OCI-LY7 (cell line): ENCODE results near the gene PAK4. TPM values are rescaled to one million over a fixed set of nuclear protein-coding genes. Genes with fewer than 3 reads are reported as not detected.

Experiments used
- BruUV-seq: library from RNA; stranded (reverse); fragments of 400-500 nt; replicated peaks from 2 replicates; lab custom pipeline; 2021; lab: Mats Ljungman, UMichigan
- CTCF ChIA-PET: fragments of 300-600 bp; sonication (Branson Sonifier 250); formaldehyde crosslinking; loops from one replicate; lab custom pipeline; 2022; ENCODE audit warnings: antibody characterized with exemption; ENCODE audit not compliant: unreplicated experiment; lab: Charles Lee
- POLR2A ChIA-PET: fragments of 300-600 bp; sonication (Branson Sonifier 250); formaldehyde crosslinking; loops from one replicate; lab custom pipeline; 2022; ENCODE audit warnings: antibody characterized with exemption; lab: Charles Lee
- DNase-seq: peaks from one replicate; pipeline ENCODE4 v3.0.0-alpha.2; 2015; ENCODE audit warnings: low spot score
- H2AFZ ChIP-seq: fragments of 200-600 bp; sonication (generic), shearing (Covaris generic); 2 replicates; pipeline ENCODE4 v1.6.1; 2014; ENCODE audit warnings: mild to moderate bottlenecking, antibody characterized with exemption, low read length, moderate library complexity
- H3K27ac ChIP-seq: fragments of 200-600 bp; sonication (generic); 2 replicates; pipeline ENCODE4 v1.5.1; 2014; ENCODE audit warnings: mixed run types, low read depth, mild to moderate bottlenecking, moderate library complexity, low read length, inconsistent platforms; ENCODE audit not compliant: poor library complexity, severe bottlenecking
- H3K36me3 ChIP-seq: fragments of 200-600 bp; sonication (generic); 2 replicates; pipeline ENCODE4 v1.6.1; 2014; ENCODE audit warnings: mild to moderate bottlenecking, antibody characterized with exemption, low read length, moderate library complexity, mixed read lengths; ENCODE audit not compliant: insufficient read depth
- H3K4me1 ChIP-seq: fragments of 200-600 bp; sonication (generic); 2 replicates; pipeline ENCODE4 v1.5.1; 2014; ENCODE audit warnings: mild to moderate bottlenecking, low read length; ENCODE audit not compliant: insufficient read depth, poor library complexity, severe bottlenecking
- H3K4me2 ChIP-seq: fragments of 200-600 bp; sonication (generic); 2 replicates; pipeline ENCODE4 v1.6.1; 2014; ENCODE audit warnings: mild to moderate bottlenecking, low read length
- H3K4me3 ChIP-seq: fragments of 200-600 bp; sonication (generic); 2 replicates; pipeline ENCODE4 v1.5.1; 2014; ENCODE audit warnings: mild to moderate bottlenecking, low read depth, low read length; ENCODE audit not compliant: poor library complexity, severe bottlenecking
- H3K79me2 ChIP-seq: fragments of 200-600 bp; sonication (generic); 2 replicates; pipeline ENCODE4 v1.6.1; 2016; ENCODE audit warnings: low read depth, mild to moderate bottlenecking, low read length, moderate library complexity, mixed read lengths; ENCODE audit not compliant: insufficient read depth
- H3K9me2 ChIP-seq: fragments of 200-600 bp; sonication (generic); 2 replicates; pipeline ENCODE4 v1.6.1; 2016; ENCODE audit warnings: mild to moderate bottlenecking, low read length, mixed read lengths; ENCODE audit not compliant: insufficient read depth
- H3K9me3 ChIP-seq: fragments of 200-600 bp; sonication (generic); 2 replicates; pipeline ENCODE4 v1.6.1; 2014; ENCODE audit warnings: mild to moderate bottlenecking, mixed run types, low read length, mixed read lengths
- H4K20me1 ChIP-seq: fragments of 200-600 bp; sonication (generic); 2 replicates; pipeline ENCODE4 v1.6.1; 2014; ENCODE audit warnings: mild to moderate bottlenecking, antibody characterized with exemption, low read length, moderate library complexity, mixed read lengths; ENCODE audit not compliant: insufficient read depth
- EZH2phosphoT487 ChIP-seq: fragments of 200-600 bp; sonication (generic); IDR thresholded peaks from 2 replicates; pipeline ENCODE4 v1.6.1; 2018; ENCODE audit warnings: low read depth, borderline replicate concordance, mild to moderate bottlenecking, mixed run types, antibody characterized with exemption, low read length, moderate library complexity, mixed read lengths
- intact Hi-C: fragments of 100-400 bp; cut with micrococcal nuclease; formaldehyde crosslinking; loops from one replicate; pipeline ENCODE4 v1.10.0; 2022; ENCODE audit not compliant: unreplicated experiment
- total RNA-seq, 2 experiments: library from RNA; depleted of rRNA in 1 of 2; stranded (reverse); fragments of >200 nt in 1 of 2; shearing (Covaris generic) in 1 of 2; gene quantifications; 2 replicates each; pipeline ENCODE4 v1.2.3, GENCODE V29; 2014 to 2022
- TF ChIP-seq, protein P1 (sequence below): fragments of 200-600 bp; sonication (generic); conservative IDR thresholded peaks from 2 replicates; pipeline ENCODE4 v1.5.1; 2014; ENCODE audit warnings: mild to moderate bottlenecking, antibody characterized with exemption, low read length, moderate library complexity, mixed read lengths

PAK4 gene
- total RNA-seq, 2 experiments from 2014 or later: 7.8 to 26.7 TPM

DNA sequence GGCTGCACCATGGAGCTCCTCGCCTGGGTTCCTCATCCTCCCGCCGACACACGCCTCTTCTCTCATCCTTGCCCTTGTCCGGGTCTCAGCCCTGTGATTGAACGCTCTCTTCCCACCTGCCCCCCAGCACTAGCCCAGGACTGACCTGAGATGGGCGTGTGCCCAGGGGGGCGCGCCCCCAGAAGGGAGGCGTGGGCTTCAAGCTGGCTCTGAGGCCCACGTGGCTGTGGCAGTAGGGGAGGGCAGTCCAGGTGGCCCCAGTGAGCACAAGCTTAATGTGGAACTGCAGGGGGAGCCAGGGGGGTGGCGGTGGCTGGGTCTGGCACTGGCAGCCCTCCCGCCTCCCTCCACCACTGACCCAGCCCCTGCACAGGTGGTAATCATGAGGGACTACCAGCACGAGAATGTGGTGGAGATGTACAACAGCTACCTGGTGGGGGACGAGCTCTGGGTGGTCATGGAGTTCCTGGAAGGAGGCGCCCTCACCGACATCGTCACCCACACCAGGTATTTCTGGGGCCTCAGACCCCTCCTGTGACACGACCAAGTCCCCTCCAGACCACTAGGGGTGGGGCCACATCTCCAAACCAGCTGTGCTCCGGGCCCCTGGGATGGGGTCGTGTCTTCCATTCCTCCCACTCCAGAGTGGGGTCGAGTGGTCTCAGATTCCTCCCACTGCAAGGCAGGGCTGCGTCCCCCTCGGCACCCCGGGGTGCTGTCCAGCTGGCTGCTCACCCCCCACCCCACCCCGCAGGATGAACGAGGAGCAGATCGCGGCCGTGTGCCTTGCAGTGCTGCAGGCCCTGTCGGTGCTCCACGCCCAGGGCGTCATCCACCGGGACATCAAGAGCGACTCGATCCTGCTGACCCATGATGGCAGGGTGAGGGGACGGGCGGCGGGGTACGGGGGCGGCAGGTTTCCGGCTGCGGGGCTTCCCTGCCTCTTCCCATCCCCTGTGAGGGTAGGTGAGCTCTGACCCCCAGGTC is 49.3 kb downstream of the PAK4 start:
- 0 out of 2 replicates have a peak, but pooled peaks cover 4% of the 10 kb centered on the region for H3K36me3 ChIP-seq
- H3K4me1 ChIP-seq: no peaks in the 10 kb centered on the region
- TF ChIP-seq EZH2phosphoT487: no peak
- TF ChIP-seq, protein P1, sequence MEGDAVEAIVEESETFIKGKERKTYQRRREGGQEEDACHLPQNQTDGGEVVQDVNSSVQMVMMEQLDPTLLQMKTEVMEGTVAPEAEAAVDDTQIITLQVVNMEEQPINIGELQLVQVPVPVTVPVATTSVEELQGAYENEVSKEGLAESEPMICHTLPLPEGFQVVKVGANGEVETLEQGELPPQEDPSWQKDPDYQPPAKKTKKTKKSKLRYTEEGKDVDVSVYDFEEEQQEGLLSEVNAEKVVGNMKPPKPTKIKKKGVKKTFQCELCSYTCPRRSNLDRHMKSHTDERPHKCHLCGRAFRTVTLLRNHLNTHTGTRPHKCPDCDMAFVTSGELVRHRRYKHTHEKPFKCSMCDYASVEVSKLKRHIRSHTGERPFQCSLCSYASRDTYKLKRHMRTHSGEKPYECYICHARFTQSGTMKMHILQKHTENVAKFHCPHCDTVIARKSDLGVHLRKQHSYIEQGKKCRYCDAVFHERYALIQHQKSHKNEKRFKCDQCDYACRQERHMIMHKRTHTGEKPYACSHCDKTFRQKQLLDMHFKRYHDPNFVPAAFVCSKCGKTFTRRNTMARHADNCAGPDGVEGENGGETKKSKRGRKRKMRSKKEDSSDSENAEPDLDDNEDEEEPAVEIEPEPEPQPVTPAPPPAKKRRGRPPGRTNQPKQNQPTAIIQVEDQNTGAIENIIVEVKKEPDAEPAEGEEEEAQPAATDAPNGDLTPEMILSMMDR: no peak
- no peak overlapping the region for H3K4me3 ChIP-seq
- BruUV-seq: no TSS peak
- intact Hi-C loops: no loop called here
- no peak for DNase-seq
- no peak overlapping the region for H3K4me2 ChIP-seq
- no peaks in the 10 kb centered on the region for H3K9me2 ChIP-seq
- H3K79me2 ChIP-seq: no peaks in the 10 kb centered on the region
- H3K9me3 ChIP-seq: no peaks in the 10 kb centered on the region
- POLR2A ChIA-PET: interaction anchor here (0.6 to 0.7 kb wide), 2 partner anchors 66 to 381 kb away, joined by 3 to 4 read pairs; no protein-coding TSS in a partner anchor
- H2AFZ ChIP-seq: no peak overlapping the region
- CTCF ChIA-PET: no interaction called here
- no peaks in the 10 kb centered on the region for H4K20me1 ChIP-seq
- no peak overlapping the region for H3K27ac ChIP-seq

DNA sequence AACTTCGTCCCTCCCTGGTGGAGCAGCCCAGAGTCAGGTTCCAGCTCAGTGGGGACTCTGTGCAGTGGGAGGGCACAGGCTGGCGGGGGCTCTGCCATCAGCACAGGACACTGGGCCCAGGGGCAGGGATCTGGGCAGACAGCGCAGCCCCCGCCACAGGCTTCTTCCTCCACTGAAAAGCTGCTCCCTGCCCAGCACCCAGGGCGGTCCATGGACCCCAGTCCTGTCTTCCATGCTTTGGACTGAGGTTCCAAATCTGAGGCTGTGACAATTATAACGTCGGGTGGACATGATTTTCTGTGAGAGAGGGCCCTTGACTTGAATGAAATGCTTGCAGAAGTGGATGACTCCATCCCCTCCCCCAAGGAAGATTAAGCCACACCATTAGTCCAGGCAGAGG is 50.0 kb downstream of the PAK4 start:
- TF ChIP-seq, protein P1: no peak
- no peak for TF ChIP-seq EZH2phosphoT487
- ChIA-PET POLR2A (no interaction called here), CTCF (no interaction called here)
- Histone ChIP-seq H3K36me3 (0 out of 2 replicates have a peak, but pooled peaks cover 4% of the 10 kb centered on the region), H3K4me1 (no peaks in the 10 kb centered on the region), H3K27ac (no peak overlapping the region), H3K9me3 (no peaks in the 10 kb centered on the region), H4K20me1 (no peaks in the 10 kb centered on the region), H2AFZ (no peak overlapping the region), H3K4me2 (no peak overlapping the region), H3K9me2 (no peaks in the 10 kb centered on the region), H3K4me3 (no peak overlapping the region), H3K79me2 (no peaks in the 10 kb centered on the region)
- intact Hi-C loops: no loop called here
- BruUV-seq: no TSS peak
- no peak for DNase-seq
